Right renal pelvis (tissue), 4 donors: ENCODE data around the gene KRTAP4-4. TPM values are rescaled to one million over a fixed set of nuclear protein-coding genes. Genes with fewer than 3 reads are reported as not detected.
"Not testable (repeated sequence)": the region's sequence is repeated elsewhere in the genome, so short reads cannot be mapped to it uniquely, and the experiment has no call there.

ENCODE experiments used
- DNase-seq, 4 donors: peaks; one replicate each; pipeline ENCODE4 v3.0.0-alpha.2; 2013; ENCODE audit warnings: low read depth in 4 of 4, low spot score in 3 of 4, missing footprints in 1 of 4
- polyA plus RNA-seq, 4 donors: library from polyadenylated mRNA; unstranded; fragments of 120-200 nt; gene quantifications; one replicate each; pipeline ENCODE4 v1.2.1, GENCODE V29; 2013; ENCODE audit not compliant: insufficient read length in 4 of 4

KRTAP4-4 gene
- polyA plus RNA-seq, 4 donors = not detected

DNA sequence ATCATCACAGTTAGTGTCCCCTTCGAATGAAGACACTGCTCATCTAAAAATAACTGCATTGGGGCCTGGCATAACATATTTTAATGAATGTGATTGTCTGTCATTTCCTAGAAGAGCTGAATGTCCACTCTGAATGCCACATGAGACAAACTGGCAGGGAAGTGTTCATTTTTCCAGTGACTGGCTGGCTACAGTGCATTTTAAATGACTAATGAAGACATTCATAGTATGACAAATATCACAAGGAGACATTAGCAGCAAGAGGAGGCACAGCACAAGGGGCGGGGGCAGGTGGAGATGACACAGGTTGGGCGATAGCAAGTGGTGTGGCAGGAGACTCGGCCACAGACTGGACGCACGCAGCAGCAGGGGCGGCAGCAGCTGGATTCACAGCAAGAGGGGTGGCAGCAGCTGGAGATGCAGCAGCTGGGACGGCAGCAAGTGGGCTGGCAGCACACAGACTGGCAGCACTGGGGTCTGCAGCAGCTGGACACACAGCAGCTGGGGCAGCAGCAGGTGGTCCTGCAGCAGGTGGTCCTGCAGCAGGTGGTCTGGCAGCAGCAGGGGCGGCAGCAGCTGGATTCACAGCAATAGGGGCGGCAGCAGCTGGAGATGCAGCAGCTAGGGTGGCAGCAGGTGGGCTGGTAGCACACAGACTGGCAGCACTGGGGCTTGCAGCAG lies 11.4 kb downstream of the KRTAP4-4 start:
- DNase-seq = not testable (repeated sequence)

DNA sequence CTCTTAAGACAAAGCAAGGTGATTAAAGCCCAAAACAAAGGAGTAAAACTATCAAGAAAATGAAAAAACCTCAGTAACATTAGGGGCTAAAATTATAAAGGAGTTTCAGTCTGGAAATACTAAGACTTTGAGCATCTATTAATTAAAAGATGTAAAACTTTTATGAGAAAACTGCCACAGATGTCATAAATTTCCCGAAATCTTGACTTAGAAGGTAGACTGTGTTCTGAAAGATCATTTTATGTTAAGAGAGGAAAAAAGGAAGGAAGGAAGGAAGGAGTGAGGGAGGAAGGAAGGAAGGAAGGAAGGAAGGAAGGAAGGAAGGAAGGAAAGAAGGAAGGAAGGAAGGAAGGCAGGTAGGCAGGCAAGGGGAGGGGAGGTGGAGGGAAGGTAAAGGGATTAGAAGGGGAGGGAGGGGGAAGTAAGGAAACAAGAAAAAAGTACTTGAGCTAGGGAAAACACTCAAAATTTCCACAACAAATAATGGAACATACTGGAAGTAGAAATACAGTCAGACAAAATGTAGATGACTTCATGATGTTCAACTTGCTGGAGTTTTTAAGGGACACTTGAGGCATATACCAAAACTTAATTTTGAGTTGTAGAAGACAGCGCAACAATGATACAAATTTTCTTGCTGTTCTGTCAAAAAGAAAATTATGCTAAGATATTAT lies 12.9 kb downstream of the KRTAP4-4 start:
- DNase-seq = no peak

DNA sequence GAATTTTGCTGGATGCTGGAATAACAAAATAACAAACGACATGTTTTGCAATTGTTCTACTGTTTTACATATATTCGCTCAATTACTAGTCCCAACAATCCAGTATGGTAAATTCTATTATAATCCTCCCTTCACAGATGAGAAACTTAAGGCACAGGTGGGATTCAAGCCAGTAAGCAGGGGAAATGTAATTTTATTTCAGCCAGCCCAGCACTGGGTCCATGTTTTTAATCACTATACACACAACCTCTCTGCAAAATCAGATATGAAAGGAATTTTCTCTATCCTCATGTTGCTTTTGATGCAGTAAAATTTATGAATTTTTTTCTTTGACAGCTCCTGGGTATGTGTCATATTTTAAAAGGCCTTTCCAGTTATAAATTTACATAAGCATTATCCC lies 15.3 kb downstream of the KRTAP4-4 start:
- no peak for DNase-seq

DNA sequence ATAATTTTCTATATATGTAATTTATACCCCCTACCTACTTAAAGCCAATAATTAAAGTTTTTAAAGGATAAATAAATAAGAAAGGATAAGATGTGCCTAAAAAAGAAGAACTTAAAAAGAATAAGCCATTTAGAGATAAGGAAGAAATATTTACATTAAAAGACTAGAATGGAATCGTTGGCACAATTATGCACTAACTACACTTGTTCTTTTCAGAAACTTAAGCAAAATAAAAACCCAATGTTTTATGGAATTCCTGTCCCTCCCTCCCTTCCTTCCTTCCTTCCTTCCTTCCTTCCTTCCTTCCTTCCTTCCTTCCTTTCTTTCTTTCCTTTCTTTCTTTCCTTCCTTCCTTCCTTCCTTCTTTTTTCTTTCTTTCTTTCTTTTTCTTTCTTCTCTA lies 15.7 kb downstream of the KRTAP4-4 start:
- DNase-seq = no peak

DNA sequence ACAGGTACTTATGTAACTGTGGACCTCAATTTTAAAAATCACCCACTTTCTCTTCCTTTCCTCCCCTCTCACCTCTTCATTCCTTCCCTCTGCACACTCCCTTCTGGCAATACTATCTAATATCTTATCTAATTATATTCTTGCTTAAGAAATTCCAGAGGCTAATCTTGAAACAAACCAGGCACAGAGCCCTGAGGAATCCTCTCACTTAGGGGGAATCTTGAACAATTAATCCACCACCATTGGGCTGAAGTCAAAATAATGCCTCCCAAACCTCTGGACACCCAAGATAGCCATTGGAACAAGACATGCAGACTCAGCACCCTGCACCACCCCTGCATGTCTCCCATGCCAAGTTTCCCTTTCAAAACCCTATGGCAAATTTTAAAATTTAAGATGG lies 19.2 kb downstream of the KRTAP4-4 start:
- no peak for DNase-seq

DNA sequence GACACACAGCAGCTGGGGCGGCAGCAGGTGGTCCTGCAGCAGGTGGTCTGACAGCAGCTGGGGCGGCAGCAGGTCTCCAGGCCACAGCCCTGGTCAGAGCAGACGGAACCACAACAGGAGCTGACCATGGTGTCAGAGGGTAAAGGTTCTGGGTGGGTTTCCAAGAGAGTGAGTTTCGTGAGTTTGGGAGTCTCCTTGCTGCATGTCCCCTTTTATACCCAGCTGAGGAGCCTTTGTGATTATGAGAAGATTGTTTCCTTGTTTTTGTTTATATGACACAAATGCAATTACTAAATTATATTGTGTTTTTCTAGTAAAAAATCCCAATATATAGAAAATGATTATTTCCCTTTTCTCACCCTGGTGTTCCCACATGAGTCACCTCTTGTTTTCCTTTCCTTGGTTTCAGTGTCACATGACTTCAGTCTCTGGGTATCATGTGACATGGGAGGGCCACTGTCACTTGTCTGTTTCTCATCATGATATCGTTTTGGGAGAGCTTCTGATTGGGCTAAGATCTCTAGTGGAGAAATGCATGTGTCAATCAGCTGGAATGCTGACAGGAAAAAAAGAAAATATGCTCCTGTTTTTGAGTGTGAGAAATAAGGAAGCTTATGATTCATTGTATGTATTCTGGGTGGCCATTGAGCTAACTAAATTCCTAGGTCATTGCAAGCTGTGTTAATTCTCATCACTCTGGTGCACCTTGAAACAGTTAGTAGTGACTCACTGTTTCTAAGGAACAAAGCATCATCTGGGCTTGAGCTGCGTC lies 20.0 kb downstream of the KRTAP4-4 start, which contains the start of gene KRTAP4-6:
Gene KRTAP4-6, minus strand, starts transcription at position 185 of the 772 bp plus-strand sequence. Its CDS starts 57 bp downstream, at position 128.
- DNase-seq = no peak

DNA sequence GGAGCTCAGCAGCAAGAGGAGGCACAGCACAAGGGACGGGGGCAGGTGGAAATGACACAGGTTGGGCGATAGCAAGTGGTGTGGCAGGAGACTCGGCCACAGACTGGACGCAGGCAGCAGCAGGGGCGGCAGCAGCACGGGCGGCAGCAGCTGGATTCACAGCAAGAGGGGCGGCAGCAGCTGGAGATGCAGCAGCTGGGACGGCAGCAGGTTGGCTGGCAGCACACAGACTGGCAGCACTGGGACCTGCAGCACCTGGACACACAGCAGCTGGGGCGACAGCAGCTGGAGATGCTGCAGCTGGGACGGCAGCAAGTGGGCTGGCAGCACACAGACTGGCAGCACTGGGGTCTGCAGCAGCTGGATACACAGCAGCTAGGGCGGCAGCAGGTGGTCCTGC lies 20.7 kb downstream of the KRTAP4-4 start:
- DNase-seq = not testable (repeated sequence)

DNA sequence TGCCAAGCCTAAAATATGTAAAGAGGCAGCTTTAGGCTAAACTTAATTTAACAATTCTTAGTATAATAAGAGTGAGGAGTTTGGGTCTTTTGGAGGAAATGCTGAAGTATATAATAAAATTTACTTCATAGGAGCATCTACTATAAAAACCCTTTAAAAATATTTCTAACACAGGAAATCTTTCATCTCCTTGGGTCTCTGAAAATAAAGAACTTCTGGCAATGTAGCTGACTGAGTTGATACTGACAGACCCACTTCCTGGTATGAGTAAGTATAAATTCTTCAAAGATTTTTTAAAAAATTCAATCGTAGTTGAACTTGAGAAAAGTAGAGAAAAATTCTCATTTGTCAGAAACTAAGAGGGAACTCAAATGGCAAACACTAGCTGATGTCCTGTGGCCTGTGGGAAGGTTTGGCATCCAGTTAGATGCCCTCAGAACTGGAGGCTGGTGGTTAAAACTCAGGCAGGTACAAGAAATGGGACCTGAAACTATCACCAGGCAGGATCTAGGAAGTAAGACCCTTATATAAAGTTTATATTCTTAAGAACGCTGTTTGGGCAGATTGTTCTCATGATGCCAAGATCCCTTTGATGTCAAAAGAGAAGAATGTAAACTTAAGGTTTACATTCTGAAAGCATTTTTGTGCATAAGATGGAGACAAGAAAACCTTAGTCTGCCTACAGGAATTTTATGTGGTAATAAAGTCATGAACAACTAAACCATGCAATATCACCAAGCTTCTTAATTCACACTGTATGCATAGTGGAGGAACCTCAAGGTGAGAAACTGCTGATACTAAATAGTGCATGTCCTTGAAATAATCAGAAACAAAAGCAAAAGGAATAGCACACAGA lies 26.4 kb downstream of the KRTAP4-4 start:
- DNase-seq = no peak

DNA sequence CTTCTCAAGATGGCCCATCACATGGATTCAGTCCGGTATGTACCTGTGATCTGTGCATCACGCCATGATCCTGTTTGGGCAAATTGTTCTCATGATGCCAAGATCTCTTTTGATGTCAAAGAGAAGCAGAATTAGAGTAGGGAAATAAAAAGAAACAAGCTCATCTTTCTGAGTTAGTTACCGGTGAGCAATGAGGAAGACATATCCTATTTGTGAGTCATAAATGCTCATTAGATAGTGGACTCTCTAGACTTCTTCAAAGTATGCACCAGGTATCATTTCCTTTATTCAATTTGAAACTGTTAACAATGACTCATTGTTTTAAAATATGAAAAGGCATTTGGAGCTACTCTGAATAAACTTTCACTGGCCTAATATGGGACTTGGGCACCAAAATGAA lies 28.6 kb downstream of the KRTAP4-4 start:
- DNase-seq = no peak

DNA sequence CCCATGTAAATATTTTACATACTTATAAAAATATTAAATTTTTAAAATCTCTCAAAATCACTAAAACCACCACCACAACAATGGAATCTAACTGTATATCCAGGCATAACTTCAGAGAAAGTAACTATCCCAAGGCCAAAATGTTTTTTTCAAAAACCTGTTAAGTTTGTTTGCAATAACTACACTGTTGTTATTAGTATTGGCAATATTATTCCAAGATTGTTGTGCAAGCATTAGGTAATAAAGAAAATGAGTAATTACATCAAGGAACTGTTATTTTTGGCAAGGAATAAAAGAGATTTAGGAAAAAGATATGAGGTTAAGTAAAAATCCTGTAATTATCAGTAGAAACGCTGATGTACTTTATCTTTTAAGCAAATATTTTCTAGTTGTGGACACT lies 33.2 kb downstream of the KRTAP4-4 start:
- no peak for DNase-seq

DNA sequence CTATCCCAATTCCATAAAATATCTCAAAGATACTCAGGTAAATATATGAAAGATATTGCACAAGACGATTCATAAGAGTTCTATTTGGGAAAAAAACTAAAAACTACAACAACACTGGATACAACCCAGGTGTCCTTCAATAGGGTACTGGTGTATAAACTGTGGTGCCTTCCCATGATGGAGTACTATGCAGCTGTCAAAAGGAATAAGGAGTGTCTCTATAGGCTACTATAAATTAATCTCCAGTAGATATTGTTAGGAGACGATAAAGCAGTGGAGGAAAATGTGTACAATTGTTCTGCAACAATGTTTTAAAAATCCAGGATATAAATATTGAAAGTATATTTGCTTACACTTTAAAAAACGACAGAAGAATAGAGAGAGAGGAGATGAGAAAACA lies 34.1 kb downstream of the KRTAP4-4 start:
- DNase-seq = no peak

DNA sequence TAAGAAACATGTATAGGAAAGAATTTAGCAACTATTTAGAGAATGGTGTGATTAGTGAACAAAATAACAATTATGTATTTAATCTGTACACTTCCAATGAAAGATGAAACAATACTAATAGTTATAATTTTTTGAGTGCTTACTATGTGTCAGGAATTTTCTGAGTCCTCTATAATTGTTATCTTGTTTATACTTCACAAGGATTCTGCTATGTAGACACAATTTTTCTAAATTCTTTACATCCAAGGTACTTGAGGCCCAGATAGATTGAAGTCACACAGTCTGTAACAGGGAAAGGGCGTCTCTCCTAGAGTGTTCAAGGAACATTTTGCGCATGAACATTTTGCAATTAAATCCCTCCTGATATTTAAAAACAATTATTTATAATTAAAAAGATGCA lies 35.5 kb downstream of the KRTAP4-4 start:
- no peak for DNase-seq

DNA sequence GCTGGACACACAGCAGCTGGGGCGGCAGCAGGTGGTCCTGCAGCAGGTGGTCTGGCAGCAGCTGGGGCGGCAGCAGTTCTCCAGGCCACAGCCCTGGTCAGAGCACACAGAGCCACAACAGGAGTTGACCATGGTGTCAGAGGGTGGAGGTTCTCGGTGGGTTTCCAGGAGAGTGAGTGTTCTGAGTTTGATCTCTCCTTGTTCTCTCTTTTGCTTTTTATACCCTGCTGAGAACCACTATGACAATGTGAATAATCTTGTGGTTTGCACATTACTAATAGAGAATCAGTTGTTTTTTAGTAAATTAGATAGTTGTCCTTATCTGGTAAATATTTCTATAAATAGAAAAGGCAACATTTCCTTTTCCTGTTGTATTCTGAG lies 36.6 kb downstream of the KRTAP4-4 start, which contains the start of gene KRTAP4-12:
Gene KRTAP4-12, minus strand, starts transcription at position 192 of the 381 bp plus-strand sequence. Its CDS starts 60 bp downstream, at position 132.
- DNase-seq = not testable (repeated sequence)

DNA sequence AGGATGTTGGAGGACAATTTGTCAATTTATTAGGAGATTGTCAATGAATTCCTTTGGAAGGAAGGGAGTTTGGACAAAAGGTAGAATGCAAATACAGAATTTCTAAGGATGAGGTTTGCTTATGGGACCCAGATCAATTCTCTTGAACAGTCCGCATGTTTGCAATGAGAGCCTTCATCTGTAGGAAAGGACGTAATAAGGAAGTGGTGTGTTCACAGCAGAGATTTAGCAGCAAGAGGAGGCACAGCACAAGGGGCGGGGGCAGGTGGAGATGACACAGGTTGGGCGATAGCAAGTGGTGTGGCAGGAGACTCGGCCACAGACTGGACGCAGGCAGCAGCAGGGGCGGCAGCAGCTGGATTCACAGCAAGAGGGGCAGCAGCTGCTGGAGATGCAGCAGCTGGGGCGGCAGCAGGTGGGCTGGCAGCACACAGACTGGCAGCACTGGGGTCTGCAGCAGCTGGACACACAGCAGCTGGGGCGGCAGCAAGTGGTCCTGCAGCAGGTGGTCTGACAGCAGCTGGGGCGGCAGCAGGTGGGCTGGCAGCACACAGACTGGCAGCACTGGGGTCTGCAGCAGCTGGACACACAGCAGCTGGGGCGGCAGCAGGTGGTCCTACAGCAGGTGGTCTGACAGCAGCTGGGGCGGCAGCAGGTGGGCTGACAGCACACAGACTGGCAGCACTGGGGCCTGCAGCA lies 37.1 kb downstream of the KRTAP4-4 start:
- DNase-seq = not testable (repeated sequence)

DNA sequence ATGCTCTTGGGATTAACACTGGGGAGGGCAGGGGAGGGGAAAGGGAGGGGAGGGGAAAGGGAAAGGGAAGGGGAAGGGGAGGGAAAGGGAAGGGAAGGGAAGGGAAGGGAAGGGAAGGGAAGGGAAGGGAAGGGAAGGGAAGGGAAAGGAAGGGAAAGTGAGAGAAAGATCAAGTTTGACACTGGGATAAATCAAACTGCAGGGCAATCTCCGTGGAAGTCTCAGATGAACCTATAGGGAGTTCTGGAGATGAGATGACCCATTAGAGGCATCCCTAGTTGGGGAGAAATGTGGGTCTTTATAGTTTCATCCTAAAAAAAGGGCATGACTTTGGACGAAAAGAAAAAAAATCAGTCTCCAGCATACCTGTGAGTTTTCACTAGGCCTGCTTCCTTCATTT lies 38.8 kb downstream of the KRTAP4-4 start:
- DNase-seq = no peak

DNA sequence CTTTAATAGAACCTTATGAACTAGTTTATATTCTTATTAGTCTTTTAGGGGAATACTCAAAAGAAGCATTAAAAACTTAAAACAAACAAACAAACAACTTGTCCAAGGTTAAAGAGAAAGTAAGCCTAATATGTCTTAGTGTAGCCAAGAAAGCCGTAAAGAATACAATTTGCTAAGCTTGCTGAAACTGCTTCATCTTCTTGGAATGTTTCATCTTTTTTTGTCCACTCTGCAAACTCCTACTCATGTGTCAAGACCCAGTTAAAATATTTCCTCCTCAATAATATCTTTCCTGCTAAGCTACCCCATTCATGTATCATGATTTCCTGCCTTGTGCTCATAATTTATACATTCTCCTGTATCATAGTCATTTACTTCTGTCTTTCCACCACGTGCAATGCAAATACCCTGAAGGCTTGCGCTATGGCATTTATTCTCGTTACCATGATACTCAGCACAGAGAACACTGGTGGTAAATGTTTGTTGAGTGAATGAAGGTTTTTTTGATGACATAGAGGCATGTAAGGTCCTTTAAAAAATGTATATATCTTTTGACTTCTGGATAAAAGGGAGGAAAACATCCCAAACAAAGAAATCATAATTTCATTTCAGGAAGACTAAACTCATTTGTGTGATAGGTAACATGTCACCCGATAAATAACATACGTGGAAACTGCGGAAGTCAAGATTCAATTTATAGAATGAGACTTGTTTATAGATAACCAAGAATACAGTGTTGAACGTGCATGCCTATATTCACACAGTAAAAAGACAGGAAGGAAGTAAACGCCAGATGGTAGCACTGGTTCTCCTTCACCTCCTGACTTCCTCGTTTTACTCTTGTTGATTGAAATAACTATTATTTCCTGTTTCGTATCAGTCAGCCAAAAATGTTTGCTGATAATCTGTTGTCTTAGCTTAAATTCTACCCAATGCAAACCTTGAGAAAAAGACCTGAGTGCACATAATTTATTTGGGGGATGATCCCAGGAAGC lies 40.6 kb downstream of the KRTAP4-4 start:
- not testable (repeated sequence) for DNase-seq

DNA sequence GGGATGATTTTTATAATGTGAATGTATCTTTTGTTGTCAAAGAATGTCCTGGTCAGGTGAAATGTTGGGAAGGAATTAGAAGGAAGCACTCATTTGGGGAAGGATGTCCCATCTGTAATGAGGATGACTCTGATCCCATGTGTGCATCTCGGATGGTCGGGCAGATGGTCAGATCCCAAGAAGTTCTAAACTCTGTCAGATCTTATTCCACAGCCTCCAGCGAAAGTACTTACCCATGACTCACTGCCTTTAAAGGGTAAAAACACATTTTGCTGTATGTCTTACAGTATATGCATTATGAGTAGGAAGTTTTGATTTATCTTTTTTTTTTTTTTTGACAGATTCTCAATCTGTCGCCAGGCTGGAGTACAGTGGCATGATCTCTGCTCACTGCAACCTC lies 41.8 kb downstream of the KRTAP4-4 start:
- no peak for DNase-seq

DNA sequence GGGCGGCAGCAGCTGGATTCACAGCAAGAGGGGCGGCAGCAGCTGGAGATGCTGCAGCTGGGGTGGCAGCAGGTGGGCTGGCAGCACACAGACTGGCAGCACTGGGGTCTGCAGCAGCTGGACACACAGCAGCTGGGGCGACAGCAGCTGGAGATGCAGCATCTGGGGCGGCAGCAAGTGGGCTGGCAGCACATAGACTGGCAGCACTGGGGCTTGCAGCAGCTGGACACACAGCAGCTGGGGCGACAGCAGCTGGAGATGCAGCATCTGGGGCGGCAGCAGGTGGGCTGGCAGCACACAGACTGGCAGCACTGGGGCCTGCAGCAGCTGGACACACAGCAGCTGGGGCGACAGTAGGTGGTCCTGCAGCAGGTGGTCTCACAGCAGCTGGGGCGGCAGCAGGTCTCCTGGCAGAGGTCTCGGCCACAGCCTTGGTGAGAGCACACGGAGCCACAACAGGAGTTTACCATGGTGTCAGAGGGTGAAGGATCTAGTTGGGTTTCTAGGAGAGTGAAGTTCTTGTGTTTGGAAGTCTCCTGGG lies 42.6 kb downstream of the KRTAP4-4 start, which contains the start of gene KRTAP4-11:
Gene KRTAP4-11, minus strand, starts transcription at position 528 of the 541 bp plus-strand sequence. Its CDS starts 58 bp downstream, at position 470.
- not testable (repeated sequence) for DNase-seq
